HUES48 (cell line): ENCODE results near the gene IL23R.

Source experiments
- H3K27ac ChIP-seq: one replicate; pipeline ENCODE4 v1.7.0; 2013; ENCODE audit warnings: low read depth, low read length, inconsistent platforms
- H3K27me3 ChIP-seq: 2 replicates; pipeline ENCODE4 v1.6.1; 2013; ENCODE audit warnings: mild to moderate bottlenecking, low read length; ENCODE audit not compliant: control insufficient read depth, insufficient read depth
- H3K36me3 ChIP-seq: 2 replicates; pipeline ENCODE4 v1.6.1; 2013; ENCODE audit warnings: low read length; ENCODE audit not compliant: control insufficient read depth, insufficient read depth
- H3K4me1 ChIP-seq: 2 replicates; pipeline ENCODE4 v1.6.1; 2013; ENCODE audit warnings: mild to moderate bottlenecking, low read length; ENCODE audit not compliant: control insufficient read depth, insufficient read depth
- H3K4me3 ChIP-seq: 2 replicates; pipeline ENCODE4 v1.5.1; 2013; ENCODE audit warnings: mild to moderate bottlenecking, low read depth, low read length
- H3K9ac ChIP-seq: 2 replicates; pipeline ENCODE4 v1.6.1; 2013; ENCODE audit warnings: mild to moderate bottlenecking, low read depth, low read length, moderate library complexity
- H3K9me3 ChIP-seq: 2 replicates; pipeline ENCODE4 v1.6.1; 2013; ENCODE audit warnings: low read length; ENCODE audit not compliant: control insufficient read depth, insufficient read depth

The IL23R gene

DNA sequence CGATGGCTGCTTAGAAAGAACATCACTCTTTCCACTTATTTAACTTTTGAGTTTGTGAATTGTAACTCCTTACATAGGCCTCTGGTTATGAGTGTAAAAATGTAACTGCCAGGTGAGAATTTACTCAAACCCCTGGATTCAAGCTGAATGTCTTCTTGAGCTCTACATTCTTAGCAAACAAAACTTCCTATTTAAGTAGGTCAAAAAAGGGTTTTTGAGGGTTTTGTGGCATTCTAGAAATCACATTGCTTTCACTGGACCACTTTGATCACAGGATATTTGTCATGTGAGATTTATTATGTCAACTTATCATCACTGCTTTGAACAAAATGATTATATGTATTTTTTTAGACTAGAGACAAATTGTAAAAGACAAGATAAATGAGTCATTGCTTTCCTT lies 5.7 kb downstream of the IL23R start:
- Histone ChIP-seq H3K36me3 (no peaks in the 10 kb centered on the region), H3K9me3 (no peaks in the 10 kb centered on the region), H3K27me3 (no peaks in the 10 kb centered on the region), H3K4me1 (no peaks in the 10 kb centered on the region), H3K4me3 (no peak overlapping the region), H3K9ac (no peak overlapping the region), H3K27ac (no peak overlapping the region)

- Histone ChIP-seq H3K4me1 (no peaks in the 10 kb centered on the region), H3K9me3 (no peaks in the 10 kb centered on the region), H3K36me3 (no peaks in the 10 kb centered on the region), H3K4me3 (no peak overlapping the region), H3K9ac (no peak overlapping the region), H3K27me3 (no peaks in the 10 kb centered on the region), H3K27ac (no peak overlapping the region)
These were observed 7.7 kb downstream of the IL23R start for GRCh38 chr1:67173988-67174387.

DNA sequence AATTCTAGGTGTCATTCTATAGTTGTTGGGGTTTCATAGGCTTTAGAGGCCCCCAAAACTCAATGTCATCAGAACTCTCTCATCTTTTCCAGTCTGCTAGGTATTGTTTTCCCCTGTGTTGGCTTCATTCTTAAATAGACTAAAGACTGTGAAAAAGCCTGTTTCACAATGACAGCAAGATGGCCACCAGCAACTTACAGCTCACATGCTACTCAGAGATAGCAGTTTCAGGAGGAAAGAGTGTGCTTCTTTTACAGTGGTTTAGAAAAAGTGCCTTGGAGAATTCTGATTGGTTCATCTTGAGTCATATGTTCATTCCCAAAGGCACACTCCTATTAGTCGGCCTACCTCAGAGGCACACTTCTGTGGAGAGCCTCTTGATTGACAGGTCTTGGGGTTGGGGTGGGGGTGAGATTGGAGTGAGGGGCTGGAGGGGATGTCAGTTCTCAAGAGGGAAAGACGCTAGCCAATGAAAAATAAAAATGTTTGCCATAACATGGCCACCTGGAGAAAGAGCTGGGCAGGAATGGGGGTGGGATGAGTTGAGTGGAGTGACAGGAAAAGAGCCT lies 8.5 kb downstream of the IL23R start:
- H3K27ac ChIP-seq = no peak overlapping the region
- no peak overlapping the region for H3K4me3 ChIP-seq
- no peaks in the 10 kb centered on the region for H3K27me3 ChIP-seq
- H3K4me1 ChIP-seq = no peaks in the 10 kb centered on the region
- H3K9ac ChIP-seq = no peak overlapping the region
- no peaks in the 10 kb centered on the region for H3K36me3 ChIP-seq
- no peaks in the 10 kb centered on the region for H3K9me3 ChIP-seq

GRCh38 chr1:67175530-67176087 lies 9.4 kb downstream of the IL23R start:
- Histone ChIP-seq H3K27ac (no peak overlapping the region), H3K36me3 (no peaks in the 10 kb centered on the region), H3K4me3 (no peak overlapping the region), H3K9ac (no peak overlapping the region), H3K9me3 (no peaks in the 10 kb centered on the region), H3K4me1 (no peaks in the 10 kb centered on the region), H3K27me3 (no peaks in the 10 kb centered on the region)

- Histone ChIP-seq H3K36me3 (no peaks in the 10 kb centered on the region), H3K9ac (no peak overlapping the region), H3K4me3 (no peak overlapping the region), H3K27me3 (no peaks in the 10 kb centered on the region), H3K9me3 (peaks cover 5% of the 10 kb centered on the region), H3K4me1 (no peaks in the 10 kb centered on the region), H3K27ac (no peak overlapping the region)
These were observed 18.7 kb downstream of the IL23R start for GRCh38 chr1:67184838-67185421.

DNA sequence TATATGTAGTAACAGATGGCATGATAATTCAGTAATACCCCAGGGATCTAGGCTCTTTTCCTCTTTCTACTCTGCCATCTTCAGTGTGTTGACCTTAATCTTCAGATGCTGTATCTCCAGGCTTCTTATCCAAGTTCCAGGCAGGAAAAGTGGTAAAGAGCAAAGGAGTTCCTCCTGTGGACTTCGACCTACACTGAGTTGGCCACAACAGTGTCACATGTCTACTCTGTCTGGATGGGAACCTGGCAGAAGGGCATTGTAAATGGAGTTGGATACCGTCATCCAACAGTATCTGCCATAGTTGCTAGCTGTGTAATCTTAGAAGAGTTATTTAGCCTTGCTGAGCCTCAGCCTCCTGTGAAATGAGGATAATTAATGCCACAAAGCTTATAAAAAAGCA lies 21.9 kb downstream of the IL23R start:
- Histone ChIP-seq H3K4me1 (no peaks in the 10 kb centered on the region), H3K27me3 (no peaks in the 10 kb centered on the region), H3K4me3 (no peak overlapping the region), H3K9ac (no peak overlapping the region), H3K27ac (no peak overlapping the region), H3K36me3 (no peaks in the 10 kb centered on the region), H3K9me3 (no peaks in the 10 kb centered on the region)

GRCh38 chr1:67189953-67190352 lies 23.7 kb downstream of the IL23R start:
- H3K27me3 ChIP-seq = no peaks in the 10 kb centered on the region
- H3K9me3 ChIP-seq = no peaks in the 10 kb centered on the region
- H3K36me3 ChIP-seq = no peaks in the 10 kb centered on the region
- H3K4me3 ChIP-seq = no peak overlapping the region
- H3K9ac ChIP-seq = no peak overlapping the region
- H3K27ac ChIP-seq = no peak overlapping the region
- H3K4me1 ChIP-seq = no peaks in the 10 kb centered on the region

- Histone ChIP-seq H3K36me3 (no peaks in the 10 kb centered on the region), H3K4me1 (no peaks in the 10 kb centered on the region), H3K27me3 (no peaks in the 10 kb centered on the region), H3K9me3 (no peaks in the 10 kb centered on the region), H3K27ac (no peak overlapping the region), H3K4me3 (no peak overlapping the region), H3K9ac (no peak overlapping the region)
These were observed 24.2 kb downstream of the IL23R start for GRCh38 chr1:67190410-67190809.

- Histone ChIP-seq H3K4me3 (no peak overlapping the region), H3K9me3 (no peaks in the 10 kb centered on the region), H3K27ac (no peak overlapping the region), H3K36me3 (no peaks in the 10 kb centered on the region), H3K9ac (no peak overlapping the region), H3K4me1 (no peaks in the 10 kb centered on the region), H3K27me3 (no peaks in the 10 kb centered on the region)
These were observed 24.7 kb downstream of the IL23R start for GRCh38 chr1:67190942-67191341.

- H3K27ac ChIP-seq = no peak overlapping the region
- no peaks in the 10 kb centered on the region for H3K27me3 ChIP-seq
- H3K9me3 ChIP-seq = no peaks in the 10 kb centered on the region
- no peaks in the 10 kb centered on the region for H3K4me1 ChIP-seq
- no peak overlapping the region for H3K4me3 ChIP-seq
- no peak overlapping the region for H3K9ac ChIP-seq
- no peaks in the 10 kb centered on the region for H3K36me3 ChIP-seq
These were observed 25.6 kb downstream of the IL23R start for GRCh38 chr1:67191668-67192520.

GRCh38 chr1:67192902-67193301 lies 26.6 kb downstream of the IL23R start:
- no peaks in the 10 kb centered on the region for H3K9me3 ChIP-seq
- H3K4me1 ChIP-seq = no peaks in the 10 kb centered on the region
- no peaks in the 10 kb centered on the region for H3K36me3 ChIP-seq
- no peak overlapping the region for H3K4me3 ChIP-seq
- no peak overlapping the region for H3K9ac ChIP-seq
- no peaks in the 10 kb centered on the region for H3K27me3 ChIP-seq
- H3K27ac ChIP-seq = no peak overlapping the region
